Activated CD8-positive, alpha-beta memory T cell treated with anti-CD3 and anti-CD28 coated beads, Interleukin-2, amount 50 U/mL, for 1 hour (primary cell): ENCODE data around the gene NEK4.

Experiments
- DNase-seq: peaks from one replicate; pipeline ENCODE4 v3.0.0-alpha.2; 2020; ENCODE audit errors: extremely low read depth

Gene NEK4

GRCh38 chr3:52663098-52663497 is 107.6 kb downstream of the NEK4 start:
- DNase-seq, result no peak

GRCh38 chr3:52660046-52660445 is 110.7 kb downstream of the NEK4 start:
- no peak for DNase-seq
